Colonic mucosa (tissue), 4 donors: ENCODE results near the gene FAM151B. TPM values are rescaled to one million over a fixed set of nuclear protein-coding genes. Genes with fewer than 3 reads are reported as not detected.

ENCODE experiments used
- DNase-seq: peaks from one replicate; pipeline ENCODE4 v3.0.0-alpha.2; 2020
- H3K27ac ChIP-seq: fragments of 200-600 bp; one replicate; pipeline ENCODE4 v1.8.0; 2021
- H3K27me3 ChIP-seq: fragments of 200-600 bp; one replicate; pipeline ENCODE4 v1.8.0; 2021
- H3K36me3 ChIP-seq: fragments of 200-600 bp; one replicate; pipeline ENCODE4 v1.8.0; 2021
- H3K4me1 ChIP-seq: fragments of 200-600 bp; one replicate; pipeline ENCODE4 v1.8.0; 2021; ENCODE audit warnings: mild to moderate bottlenecking
- H3K4me3 ChIP-seq: fragments of 200-600 bp; one replicate; pipeline ENCODE4 v1.8.0; 2021
- H3K9ac ChIP-seq, 2 donors: one replicate each; pipeline ENCODE4 v1.7.0; 2013; ENCODE audit warnings: control low read depth in 2 of 2, low read depth in 2 of 2, low read length in 2 of 2
- H3K9me3 ChIP-seq: fragments of 200-600 bp; one replicate; pipeline ENCODE4 v1.8.0; 2021
- CTCF ChIP-seq: fragments of 200-600 bp; IDR thresholded peaks from one replicate; pipeline ENCODE4 v1.8.0; 2022; ENCODE audit warnings: antibody characterized with exemption, mild to moderate bottlenecking
- intact Hi-C: fragments of 100-400 bp; cut with DNase I; formaldehyde crosslinking; loops from one replicate; pipeline ENCODE4 v1.14.1; 2022
- total RNA-seq, 2 donors: library from RNA; stranded (reverse); fragmentation: NEBNext Ultra II Directional in 1 of 2; extraction: Animal tissue kit (Norgen Biotek cat#: 25700) in 1 of 2; gene quantifications; one replicate each; pipeline ENCODE4 v1.2.1, GENCODE V29; 2021
- donor health status: healthy.
- donor health status: DM: no; HTN: no; CAD: no.
- donor health status: DM: no; HTN: no; CAD: no.

FAM151B gene
- total RNA-seq, result 1 to 10 TPM; 1.4 to 2.4 TPM

GRCh38 chr5:80487829-80488721 lies at the start of gene FAM151B:
Gene FAM151B, plus strand, starts transcription at chr5:80488100. Its CDS starts 24 bp downstream, at chr5:80488124.
- no peak for TF ChIP-seq CTCF
- Histone ChIP-seq H3K4me1 (no peaks in the 10 kb centered on the region), H3K4me3 (peak within 1 kb of the TSS; percentile 57), H3K36me3 (no peaks in the 10 kb centered on the region), H3K9me3 (no peaks in the 10 kb centered on the region), H3K9ac (peak within 1 kb of the TSS; percentile 60 to 90), H3K27me3 (no peaks in the 10 kb centered on the region), H3K27ac (peak within 1 kb of the TSS; percentile 56)
- intact Hi-C loops, result no loop called here
- DNase-seq, result peak; percentile 90

- Histone ChIP-seq H3K27ac (no peak overlapping the region), H3K27me3 (no peaks in the 10 kb centered on the region), H3K4me3 (no peak overlapping the region), H3K36me3 (no peaks in the 10 kb centered on the region), H3K9me3 (no peaks in the 10 kb centered on the region), H3K9ac (no peak overlapping the region), H3K4me1 (no peaks in the 10 kb centered on the region)
- intact Hi-C loops, result no loop called here
- no peak for DNase-seq
- TF ChIP-seq CTCF, result no peak
These were observed 49.2 kb upstream of the FAM151B start for GRCh38 chr5:80438739-80439138.

- H3K9me3 ChIP-seq, result no peaks in the 10 kb centered on the region
- no peak overlapping the region for H3K9ac ChIP-seq
- H3K27me3 ChIP-seq, result no peaks in the 10 kb centered on the region
- TF ChIP-seq CTCF, result no peak
- H3K4me3 ChIP-seq, result no peak overlapping the region
- H3K4me1 ChIP-seq, result no peaks in the 10 kb centered on the region
- no peaks in the 10 kb centered on the region for H3K36me3 ChIP-seq
- H3K27ac ChIP-seq, result no peak overlapping the region
- intact Hi-C loops, result no loop called here
- DNase-seq, result no peak
These were observed 48.7 kb upstream of the FAM151B start for GRCh38 chr5:80439213-80439612.

GRCh38 chr5:80442742-80443141 lies 45.2 kb upstream of the FAM151B start:
- H3K27me3 ChIP-seq, result no peaks in the 10 kb centered on the region
- H3K36me3 ChIP-seq, result no peaks in the 10 kb centered on the region
- H3K27ac ChIP-seq, result no peak overlapping the region
- no peak for TF ChIP-seq CTCF
- H3K9me3 ChIP-seq, result no peaks in the 10 kb centered on the region
- intact Hi-C loops, result no loop called here
- no peaks in the 10 kb centered on the region for H3K4me1 ChIP-seq
- H3K9ac ChIP-seq, result no peak overlapping the region
- no peak for DNase-seq
- no peak overlapping the region for H3K4me3 ChIP-seq

GRCh38 chr5:80453366-80453765 lies 34.5 kb upstream of the FAM151B start:
- TF ChIP-seq CTCF, result no peak
- Histone ChIP-seq H3K4me1 (no peaks in the 10 kb centered on the region), H3K27ac (no peak overlapping the region), H3K36me3 (peaks cover 5% of the 10 kb centered on the region), H3K4me3 (no peak overlapping the region), H3K27me3 (no peaks in the 10 kb centered on the region), H3K9ac (no peak overlapping the region), H3K9me3 (no peaks in the 10 kb centered on the region)
- no peak for DNase-seq
- intact Hi-C loops, result no loop called here
